Esophagus squamous epithelium (tissue), 5 donors: ENCODE results near the gene GULP1. TPM values are rescaled to one million over a fixed set of nuclear protein-coding genes. Genes with fewer than 3 reads are reported as not detected.

ENCODE experiments used
- DNase-seq: peaks from one replicate; lab custom pipeline; 2025; lab: John Stamatoyannopoulos, UW
- H3K27ac ChIP-seq, 4 donors: fragments of 200-600 bp; sonication (generic); one replicate each; pipeline ENCODE4 v1.5.1; 2016 to 2019; ENCODE audit warnings: mild to moderate bottlenecking in 1 of 4
- H3K27me3 ChIP-seq, 4 donors: fragments of 200-600 bp; sonication (generic); 1 replicate in 3 of 4; 2 replicates in 1 of 4; pipeline versions ENCODE4 v1.5.1 to v1.6.0; 2017 to 2021; ENCODE audit warnings: antibody characterized with exemption in 1 of 4
- H3K36me3 ChIP-seq, 3 donors: fragments of 200-600 bp; sonication (generic); one replicate each; pipeline ENCODE4 v1.5.1; 2016 to 2019
- H3K4me1 ChIP-seq, 3 donors: fragments of 200-600 bp; sonication (generic); one replicate each; pipeline ENCODE4 v1.5.1; 2017 to 2019
- H3K4me3 ChIP-seq, 4 donors: fragments of 200-600 bp; sonication (generic); 1 replicate in 3 of 4; 2 replicates in 1 of 4; pipeline ENCODE4 v1.5.1; 2016 to 2019; ENCODE audit warnings: mild to moderate bottlenecking in 2 of 4, moderate library complexity in 1 of 4
- H3K9me3 ChIP-seq, 3 donors: fragments of 200-600 bp; sonication (generic); one replicate each; pipeline ENCODE4 v1.5.1; 2016 to 2019
- POLR2A ChIP-seq, 4 donors: fragments of 450-650 bp; IDR thresholded peaks; one replicate each; pipeline ENCODE4 v1.6.1; 2017; ENCODE audit warnings: antibody characterized with exemption in 4 of 4, mild to moderate bottlenecking in 4 of 4, moderate library complexity in 3 of 4
- WGBS, 2 donors: methylation state at CpG; one replicate each; pipeline ENCODE4 v1.1.5; 2018; 5-methylcytosine and 5-hydroxymethylcytosine counted together
- intact Hi-C: fragments of 100-400 bp; cut with DNase I; formaldehyde crosslinking; loops from one replicate; pipeline ENCODE4 v1.15.0; 2022
- total RNA-seq, 4 donors: library from RNA; depleted of rRNA; stranded (reverse); fragments of >200 nt; gene quantifications; one replicate each; pipeline ENCODE4 v1.1.0, GENCODE V29; 2016
- TF ChIP-seq, protein P1 (sequence below), 6 experiments: fragments of 450-650 bp in 4 of 6; fragments of 200-600 bp in 2 of 6; sonication (generic) in 2 of 6; IDR thresholded peaks; one replicate each; pipeline ENCODE4 v1.5.1; 2016 to 2019; ENCODE audit warnings: antibody characterized with exemption in 6 of 6, mild to moderate bottlenecking in 4 of 6, moderate library complexity in 4 of 6
- donor health status: DM: yes; HTN: yes; CAD: no.

The GULP1 gene
- total RNA-seq, 4 donors from 2014 or later = 10.4 to 39.3 (median 24.2) TPM

DNA sequence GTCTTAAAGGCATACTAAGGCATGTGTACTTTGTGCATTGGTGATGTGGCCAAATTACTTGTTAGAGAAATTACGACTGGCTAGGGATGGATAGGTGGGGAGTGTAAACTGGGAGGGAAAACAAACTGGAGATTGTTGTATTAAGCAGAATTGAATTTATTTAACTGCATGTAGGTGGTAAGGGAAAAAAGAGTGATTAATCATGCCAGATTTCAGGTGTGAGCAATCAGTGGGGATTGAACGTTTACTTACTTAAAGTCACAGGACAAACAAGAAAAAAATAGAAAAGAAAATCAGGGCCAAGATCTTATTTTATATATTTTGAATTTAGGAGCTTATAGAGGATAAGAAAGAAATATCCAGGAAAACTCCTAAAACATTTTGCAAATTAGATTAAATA, 88.6 kb downstream of the GULP1 start:
- DNase-seq = no peak
- Histone ChIP-seq H3K4me3 (no peak overlapping the region), H3K4me1 (peaks cover 0 to 15% (median 0%) of the 10 kb centered on the region in 3 donors), H3K36me3 (peaks cover 0 to 11% (median 0%) of the 10 kb centered on the region in 3 donors), H3K9me3 (no peaks in the 10 kb centered on the region), H3K27ac (no peak overlapping the region), H3K27me3 (no peaks in the 10 kb centered on the region)
- WGBS, 2 donors = 33 to 35% methylated on average over 2 of the region's 2 CpGs
- no peak for TF ChIP-seq POLR2A (IDR thresholded peaks at IDR 0.05)
- TF ChIP-seq, protein P1, sequence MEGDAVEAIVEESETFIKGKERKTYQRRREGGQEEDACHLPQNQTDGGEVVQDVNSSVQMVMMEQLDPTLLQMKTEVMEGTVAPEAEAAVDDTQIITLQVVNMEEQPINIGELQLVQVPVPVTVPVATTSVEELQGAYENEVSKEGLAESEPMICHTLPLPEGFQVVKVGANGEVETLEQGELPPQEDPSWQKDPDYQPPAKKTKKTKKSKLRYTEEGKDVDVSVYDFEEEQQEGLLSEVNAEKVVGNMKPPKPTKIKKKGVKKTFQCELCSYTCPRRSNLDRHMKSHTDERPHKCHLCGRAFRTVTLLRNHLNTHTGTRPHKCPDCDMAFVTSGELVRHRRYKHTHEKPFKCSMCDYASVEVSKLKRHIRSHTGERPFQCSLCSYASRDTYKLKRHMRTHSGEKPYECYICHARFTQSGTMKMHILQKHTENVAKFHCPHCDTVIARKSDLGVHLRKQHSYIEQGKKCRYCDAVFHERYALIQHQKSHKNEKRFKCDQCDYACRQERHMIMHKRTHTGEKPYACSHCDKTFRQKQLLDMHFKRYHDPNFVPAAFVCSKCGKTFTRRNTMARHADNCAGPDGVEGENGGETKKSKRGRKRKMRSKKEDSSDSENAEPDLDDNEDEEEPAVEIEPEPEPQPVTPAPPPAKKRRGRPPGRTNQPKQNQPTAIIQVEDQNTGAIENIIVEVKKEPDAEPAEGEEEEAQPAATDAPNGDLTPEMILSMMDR (IDR thresholded peaks at IDR 0.05) = no peak
- intact Hi-C loops = no loop called here

DNA sequence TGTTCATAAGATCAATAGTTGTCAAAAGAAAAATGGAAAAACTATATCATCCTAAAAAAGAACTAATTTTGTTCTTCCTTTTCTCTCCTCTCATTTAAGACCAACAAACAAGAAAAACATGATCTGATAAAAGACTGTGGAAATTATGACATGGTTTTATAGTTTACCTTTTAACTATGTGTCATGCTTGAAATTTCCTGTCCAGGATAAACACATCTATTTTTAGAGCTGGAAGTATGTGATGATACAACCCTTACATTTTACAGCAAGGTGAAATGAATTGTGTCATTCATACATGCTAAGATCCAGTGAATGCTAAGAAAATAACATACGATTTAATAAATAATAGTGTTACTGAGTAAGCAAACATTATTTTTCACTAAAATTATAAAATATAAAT, 89.9 kb downstream of the GULP1 start:
- 59 to 62% methylated on average over 1 of the region's 1 CpG for WGBS, 2 donors
- Histone ChIP-seq H3K4me3 (no peak overlapping the region), H3K27ac (peak overlapping the region in 1 of 4 donors; percentile 35), H3K9me3 (no peaks in the 10 kb centered on the region), H3K36me3 (peaks cover 0 to 24% (median 0%) of the 10 kb centered on the region in 3 donors), H3K4me1 (peaks cover 0 to 15% (median 0%) of the 10 kb centered on the region in 3 donors), H3K27me3 (no peaks in the 10 kb centered on the region)
- TF ChIP-seq, protein P1 (IDR thresholded peaks at IDR 0.05) = no peak
- no peak for TF ChIP-seq POLR2A (IDR thresholded peaks at IDR 0.05)
- no peak for DNase-seq
- intact Hi-C loops = no loop called here

DNA sequence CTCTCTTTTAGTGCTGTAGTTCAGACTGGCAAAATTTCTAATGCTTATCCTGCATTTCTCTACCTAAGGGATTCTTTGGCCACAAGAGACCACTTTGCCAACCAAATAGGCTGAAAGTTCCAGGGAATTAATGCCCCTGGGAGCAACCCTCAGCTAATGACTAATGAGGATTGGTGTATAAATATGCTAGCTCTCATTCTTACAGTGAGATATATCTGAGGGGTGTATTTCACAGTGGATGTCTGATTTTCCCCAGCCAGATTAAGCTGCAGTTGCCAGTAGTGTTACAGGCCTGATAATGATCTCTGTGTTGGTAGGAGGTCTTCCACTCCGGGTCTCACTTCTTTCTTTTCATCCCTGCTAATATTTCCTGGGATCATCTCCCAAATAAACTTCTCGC, 90.4 kb downstream of the GULP1 start:
- Histone ChIP-seq H3K4me3 (peak overlapping the region in 1 of 4 donors; percentile 46), H3K27ac (peak overlapping the region in 2 of 4 donors; percentile 23 to 35), H3K36me3 (peaks cover 0 to 29% (median 0%) of the 10 kb centered on the region in 3 donors), H3K27me3 (no peaks in the 10 kb centered on the region), H3K9me3 (no peaks in the 10 kb centered on the region), H3K4me1 (peaks cover 0 to 15% (median 0%) of the 10 kb centered on the region in 3 donors)
- no peak for DNase-seq
- intact Hi-C loops = no loop called here
- 47 to 66% methylated on average over 2 of the region's 2 CpGs for WGBS, 2 donors
- TF ChIP-seq, protein P1 (IDR thresholded peaks at IDR 0.05) = no peak
- TF ChIP-seq POLR2A (IDR thresholded peaks at IDR 0.05) = no peak

DNA sequence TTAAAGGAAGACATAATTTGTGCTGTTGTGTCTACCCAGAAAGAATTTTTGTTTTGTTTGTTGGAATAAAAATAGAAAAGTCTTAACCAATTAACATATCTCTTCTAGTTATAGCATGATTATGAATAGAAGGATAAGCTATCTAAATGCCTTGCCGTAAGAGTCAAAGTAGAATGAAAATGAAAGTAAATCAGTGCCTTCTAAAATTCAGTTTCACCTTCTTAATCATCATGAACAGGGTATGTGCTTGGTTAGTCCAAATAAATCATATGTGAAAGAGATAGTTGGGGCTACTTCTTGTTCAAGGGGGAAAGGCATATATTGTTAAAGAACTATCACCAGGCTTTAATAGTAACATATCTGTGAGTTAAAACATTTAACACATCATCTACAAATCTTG, 91.5 kb downstream of the GULP1 start:
- WGBS, 2 donors = 14 to 19% methylated on average over 1 of the region's 1 CpG
- intact Hi-C loops = no loop called here
- peak overlapping the region in 1 of 4 donors; percentile 53 for H3K27ac ChIP-seq
- peaks cover 0 to 29% (median 0%) of the 10 kb centered on the region in 3 donors for H3K36me3 ChIP-seq
- peaks cover 0 to 15% (median 0%) of the 10 kb centered on the region in 3 donors for H3K4me1 ChIP-seq
- H3K4me3 ChIP-seq = peak overlapping the region; percentile 2 to 46 (median 14)
- TF ChIP-seq, protein P1 (IDR thresholded peaks at IDR 0.05) = no peak
- TF ChIP-seq POLR2A (IDR thresholded peaks at IDR 0.05) = no peak
- no peak for DNase-seq
- no peaks in the 10 kb centered on the region for H3K27me3 ChIP-seq
- no peaks in the 10 kb centered on the region for H3K9me3 ChIP-seq

DNA sequence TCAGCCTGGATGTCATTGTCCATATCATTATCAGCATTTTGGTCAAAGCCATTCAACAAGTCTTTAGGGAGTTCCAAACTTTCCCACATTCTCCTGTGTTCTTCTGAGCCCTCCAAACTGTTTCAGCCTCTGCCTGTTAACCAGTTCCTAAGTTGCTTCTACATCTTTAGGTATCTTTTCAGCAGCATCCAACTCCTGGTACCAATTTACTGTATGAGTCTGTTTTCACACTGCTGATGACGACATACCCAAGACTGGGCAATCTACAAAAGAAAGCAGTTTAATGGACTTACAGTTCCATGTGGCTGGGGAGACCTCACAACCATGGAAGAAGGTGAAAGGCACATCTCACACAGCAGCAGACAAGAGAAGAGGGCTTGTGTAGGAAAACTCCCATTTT, 94.2 kb downstream of the GULP1 start:
- intact Hi-C loops = no loop called here
- no peak for DNase-seq
- 67% methylated on average over 1 of the region's 1 CpG for WGBS, 2 donors
- H3K36me3 ChIP-seq = peaks cover 0 to 29% (median 0%) of the 10 kb centered on the region in 3 donors
- no peaks in the 10 kb centered on the region for H3K27me3 ChIP-seq
- TF ChIP-seq, protein P1 (IDR thresholded peaks at IDR 0.05) = no peak
- no peak for TF ChIP-seq POLR2A (IDR thresholded peaks at IDR 0.05)
- H3K4me1 ChIP-seq = peaks cover 0 to 15% (median 0%) of the 10 kb centered on the region in 3 donors
- no peak overlapping the region for H3K27ac ChIP-seq
- no peak overlapping the region for H3K4me3 ChIP-seq
- no peaks in the 10 kb centered on the region for H3K9me3 ChIP-seq
